HEK293T (cell line): Measurements from ENCODE around the gene PNRC1.
"Not testable (repeated sequence)": the region's sequence is repeated elsewhere in the genome, so short reads cannot be mapped to it uniquely, and the experiment has no call there.

ENCODE experiments used
- CTCF ChIA-PET: fragments of 350-600 bp; formaldehyde crosslinking; extraction: SDS; loops from one replicate; lab custom pipeline; 2021; ENCODE audit warnings: antibody characterized with exemption, inconsistent platforms; lab: Yijun Ruan, JAX
- POLR2A ChIA-PET: fragments of 350-600 bp; formaldehyde crosslinking; extraction: SDS; loops from one replicate; lab custom pipeline; 2020; ENCODE audit warnings: antibody characterized with exemption, inconsistent platforms; lab: Yijun Ruan, JAX
- DNase-seq: peaks from one replicate; pipeline ENCODE4 v3.0.0; 2012; ENCODE audit warnings: mixed read lengths; ENCODE audit errors: extremely low spot score
- ARNT ChIP-seq: fragments of 450-650 bp; IDR thresholded peaks from 2 replicates; pipeline ENCODE4 v1.6.1; 2017; ENCODE audit warnings: mild to moderate bottlenecking
- CTBP1 ChIP-seq: fragments of 450-650 bp; IDR thresholded peaks from 2 replicates; pipeline ENCODE4 v1.6.1; 2016; ENCODE audit warnings: borderline replicate concordance
- ELF4 ChIP-seq: fragments of 450-650 bp; IDR thresholded peaks from 2 replicates; pipeline ENCODE4 v1.6.1; 2017; ENCODE audit warnings: antibody characterized with exemption
- FOXA1 ChIP-seq: fragments of 450-650 bp; IDR thresholded peaks from 2 replicates; pipeline ENCODE4 v1.6.1; 2016; ENCODE audit warnings: mild to moderate bottlenecking
- FOXK2 ChIP-seq: fragments of 450-650 bp; IDR thresholded peaks from 2 replicates; pipeline ENCODE4 v1.6.1; 2016; ENCODE audit warnings: mild to moderate bottlenecking
- FOXM1 ChIP-seq: fragments of 450-650 bp; IDR thresholded peaks from 2 replicates; pipeline ENCODE4 v1.6.1; 2017; ENCODE audit warnings: mild to moderate bottlenecking, borderline replicate concordance
- HDGF ChIP-seq: fragments of 450-650 bp; IDR thresholded peaks from 2 replicates; pipeline ENCODE4 v1.6.1; 2017; ENCODE audit warnings: antibody characterized with exemption, borderline replicate concordance
- L3MBTL2 ChIP-seq: fragments of 450-650 bp; conservative IDR thresholded peaks from 2 replicates; pipeline ENCODE4 v1.6.1; 2016; ENCODE audit warnings: mild to moderate bottlenecking
- LEF1 ChIP-seq: fragments of 450-650 bp; IDR thresholded peaks from 2 replicates; pipeline ENCODE4 v1.6.1; 2017; ENCODE audit warnings: mild to moderate bottlenecking, borderline replicate concordance
- NFRKB ChIP-seq: fragments of 450-650 bp; IDR thresholded peaks from 2 replicates; pipeline ENCODE4 v1.6.1; 2016; ENCODE audit warnings: mild to moderate bottlenecking, moderate library complexity
- PKNOX1 ChIP-seq: fragments of 450-650 bp; IDR thresholded peaks from 2 replicates; pipeline ENCODE4 v1.6.1; 2016
- SP1 ChIP-seq: fragments of 450-650 bp; IDR thresholded peaks from 2 replicates; pipeline ENCODE4 v1.6.1; 2017
- SUZ12 ChIP-seq: fragments of 450-650 bp; IDR thresholded peaks from 2 replicates; pipeline ENCODE4 v1.6.1; 2016; ENCODE audit warnings: mild to moderate bottlenecking
- TARDBP ChIP-seq: fragments of 450-650 bp; IDR thresholded peaks from 2 replicates; pipeline ENCODE4 v1.6.1; 2016
- ZNF384 ChIP-seq: fragments of 450-650 bp; IDR thresholded peaks from 2 replicates; pipeline ENCODE4 v1.6.1; 2016

PNRC1 gene

GRCh38 chr6:89080281-89081128 is at the start of gene PNRC1:
Gene PNRC1, plus strand, starts transcription at chr6:89080751. Its CDS starts 144 bp downstream, at chr6:89080895.
- TF ChIP-seq ELF4 (peak; percentile 54; the same call in 1 of the 2 replicates), SP1 (peak; percentile 39; the same call in 1 of the 2 replicates), SUZ12 (no peak)
- peak; percentile 98 for DNase-seq
- CTCF ChIA-PET: interaction anchor here (0.5 to 1.8 kb wide), 4 partner anchors 12 to 97 kb away, joined by 3 to 14 read pairs (median 4); no protein-coding TSS in a partner anchor
- POLR2A ChIA-PET: interaction anchor here (0.6 to 5.2 kb wide), 35 partner anchors 9 to 749 kb away, joined by 3 to 46 read pairs (median 4); partner anchors contain the start of genes CASP8AP2, PM20D2 and SRSF12

- POLR2A ChIA-PET: no interaction called here
- DNase-seq: no peak
- CTCF ChIA-PET: no interaction called here
- TF ChIP-seq PKNOX1 (no peak), SUZ12 (no peak)
Measured at GRCh38 chr6:89032599-89032998, 48.0 kb upstream of the PNRC1 start.

GRCh38 chr6:89033461-89033860 is 47.1 kb upstream of the PNRC1 start:
- TF ChIP-seq CTBP1: no peak
- no peak for TF ChIP-seq FOXA1
- TF ChIP-seq NFRKB: no peak
- no peak for TF ChIP-seq SUZ12
- TF ChIP-seq FOXM1: no peak
- TF ChIP-seq SP1: no peak
- TF ChIP-seq ARNT: no peak
- no peak for TF ChIP-seq ELF4
- no peak for TF ChIP-seq PKNOX1
- POLR2A ChIA-PET: no interaction called here
- DNase-seq: no peak
- CTCF ChIA-PET: no interaction called here

GRCh38 chr6:89034116-89034515 is 46.4 kb upstream of the PNRC1 start:
- DNase-seq, POLR2A ChIA-PET, CTCF ChIA-PET: not testable (repeated sequence)

- ChIA-PET POLR2A (interaction anchor here (1.0 kb wide), 1 partner anchor 46 kb away, joined by 5 read pairs; the partner anchor contains the start of gene PNRC1), CTCF (interaction anchor here (0.6 kb wide), 1 partner anchor 38 kb away, joined by 3 read pairs; no protein-coding TSS in a partner anchor)
- TF ChIP-seq TARDBP: no peak
- TF ChIP-seq HDGF: no peak
- TF ChIP-seq FOXA1: no peak
- no peak for TF ChIP-seq SUZ12
- TF ChIP-seq ARNT: no peak
- TF ChIP-seq CTBP1: no peak
- TF ChIP-seq FOXK2: no peak
- no peak for TF ChIP-seq FOXM1
- TF ChIP-seq LEF1: no peak
- TF ChIP-seq NFRKB: no peak
- no peak for TF ChIP-seq ZNF384
- DNase-seq: no peak
Measured at GRCh38 chr6:89034586-89035251, 45.8 kb upstream of the PNRC1 start.

- TF ChIP-seq TARDBP (no peak), FOXK2 (no peak), FOXM1 (no peak), SUZ12 (no peak), FOXA1 (no peak), L3MBTL2 (no peak), SP1 (no peak)
- POLR2A ChIA-PET: interaction anchor here (0.9 to 1.0 kb wide), 3 partner anchors 12 to 47 kb away, joined by 3 to 5 read pairs (median 3); partner anchors contain the start of gene PNRC1
- CTCF ChIA-PET: no interaction called here
- no peak for DNase-seq
Measured at GRCh38 chr6:89035252-89036101, 45.1 kb upstream of the PNRC1 start.
